ENCODE measurements around the gene B4GALNT4.
"Not testable (repeated sequence)": the region's sequence is repeated elsewhere in the genome, so short reads cannot be mapped to it uniquely, and the experiment has no call there.

The B4GALNT4 gene

GRCh38 chr11:360326-361280 lies 8.7 kb upstream of the B4GALNT4 start:
- H3K4me2 ChIP-seq (ENCODE audit: low read length), result no peak overlapping the region
- H3K4me1 ChIP-seq (ENCODE audit: insufficient read depth, low read length, severe bottlenecking), result peaks cover 10% of the 10 kb centered on the region

GRCh38 chr11:362642-363442 lies 6.5 kb upstream of the B4GALNT4 start:
- Histone ChIP-seq H3K36me3 (ENCODE audit: insufficient read depth, low read length) (no peaks in the 10 kb centered on the region; the same call in 1 of the 2 replicates), H3K9ac (ENCODE audit: low read length) (no peak overlapping the region), H2AFZ (ENCODE audit: low read length) (no peak overlapping the region)

More at GRCh38 chr11:360326-361280, 8.7 kb upstream of the B4GALNT4 start:
- H3K36me3 ChIP-seq (ENCODE audit: insufficient read depth, low read length), result no peaks in the 10 kb centered on the region
- no peak for TF ChIP-seq CTCF (IDR thresholded peaks at IDR 0.05; ENCODE audit: low read length)
- no peak for TF ChIP-seq EZH2 (IDR thresholded peaks at IDR 0.05; ENCODE audit: borderline replicate concordance, low read length)
- H4K20me1 ChIP-seq (ENCODE audit: insufficient read depth, low read length), result no peaks in the 10 kb centered on the region
- peaks cover 12% of the 10 kb centered on the region; the same call in 1 of the 2 replicates for H3K27me3 ChIP-seq (ENCODE audit: insufficient read depth, low read length)
- H3K9ac ChIP-seq (ENCODE audit: low read length), result no peak overlapping the region
- no peak overlapping the region for H3K4me3 ChIP-seq (ENCODE audit: low read depth, low read length, poor library complexity, severe bottlenecking)
- no peak overlapping the region for H3K27ac ChIP-seq (ENCODE audit: low read depth, low read length, poor library complexity, severe bottlenecking)
- H2AFZ ChIP-seq (ENCODE audit: low read length), result no peak overlapping the region
- H3K79me2 ChIP-seq (ENCODE audit: insufficient read depth, low read length), result no peaks in the 10 kb centered on the region
- no peaks in the 10 kb centered on the region for H3F3A ChIP-seq (ENCODE audit: insufficient read depth, low read length)
- no peaks in the 10 kb centered on the region for H3K9me2 ChIP-seq (ENCODE audit: low read depth, low read length)
- no peaks in the 10 kb centered on the region; the same call in 1 of the 2 replicates for H3K9me3 ChIP-seq (ENCODE audit: low read length)

GRCh38 chr11:363443-363805 lies 5.9 kb upstream of the B4GALNT4 start:
- not testable (repeated sequence) for H3K27ac ChIP-seq (ENCODE audit: low read depth, low read length, poor library complexity, severe bottlenecking); H3F3A ChIP-seq (ENCODE audit: insufficient read depth, low read length); H3K9me3 ChIP-seq (ENCODE audit: low read length); H3K4me3 ChIP-seq (ENCODE audit: low read depth, low read length, poor library complexity, severe bottlenecking); H3K4me2 ChIP-seq (ENCODE audit: low read length); H3K9ac ChIP-seq (ENCODE audit: low read length); H4K20me1 ChIP-seq (ENCODE audit: insufficient read depth, low read length); H3K4me1 ChIP-seq (ENCODE audit: insufficient read depth, low read length, severe bottlenecking); H3K79me2 ChIP-seq (ENCODE audit: insufficient read depth, low read length); H2AFZ ChIP-seq (ENCODE audit: low read length); H3K9me2 ChIP-seq (ENCODE audit: low read depth, low read length); H3K36me3 ChIP-seq (ENCODE audit: insufficient read depth, low read length)
- peaks cover 12% of the 10 kb centered on the region; the same call in 1 of the 2 replicates for H3K27me3 ChIP-seq (ENCODE audit: insufficient read depth, low read length)

More at GRCh38 chr11:362642-363442, 6.5 kb upstream of the B4GALNT4 start:
- no peaks in the 10 kb centered on the region for H3K9me2 ChIP-seq (ENCODE audit: low read depth, low read length)
- H3K9me3 ChIP-seq (ENCODE audit: low read length), result no peaks in the 10 kb centered on the region; the same call in 1 of the 2 replicates
- no peaks in the 10 kb centered on the region for H4K20me1 ChIP-seq (ENCODE audit: insufficient read depth, low read length)
- no peaks in the 10 kb centered on the region for H3K79me2 ChIP-seq (ENCODE audit: insufficient read depth, low read length)
- no peak overlapping the region for H3K27ac ChIP-seq (ENCODE audit: low read depth, low read length, poor library complexity, severe bottlenecking)
- H3K27me3 ChIP-seq (ENCODE audit: insufficient read depth, low read length), result peaks cover 12% of the 10 kb centered on the region; the same call in 1 of the 2 replicates
- no peak overlapping the region for H3K4me3 ChIP-seq (ENCODE audit: low read depth, low read length, poor library complexity, severe bottlenecking)
- H3K4me2 ChIP-seq (ENCODE audit: low read length), result no peak overlapping the region
- peaks cover 5% of the 10 kb centered on the region for H3K4me1 ChIP-seq (ENCODE audit: insufficient read depth, low read length, severe bottlenecking)
- no peaks in the 10 kb centered on the region for H3F3A ChIP-seq (ENCODE audit: insufficient read depth, low read length)
- TF ChIP-seq CTCF (IDR thresholded peaks at IDR 0.05; ENCODE audit: low read length) (no peak), EZH2 (IDR thresholded peaks at IDR 0.05; ENCODE audit: borderline replicate concordance, low read length) (no peak)

Measured in OCI-LY1 (cell line).